Gastroesophageal sphincter (tissue), 4 donors: ENCODE results near the gene JPT2. TPM values are rescaled to one million over a fixed set of nuclear protein-coding genes. Genes with fewer than 3 reads are reported as not detected.
A peak's percentile ranks its signal among the peaks of the same experiment; 100 is the strongest.

Source experiments
- ATAC-seq: fragments of 150-250 bp; one replicate; pipeline ENCODE4 v1.9.1; 2016; ENCODE audit warnings: mild to moderate bottlenecking, moderate library complexity
- H3K27ac ChIP-seq, 4 donors: fragments of 200-600 bp; sonication (generic) in 3 of 4; 1 replicate in 3 of 4; 2 replicates in 1 of 4; pipeline ENCODE4 v1.5.1; 2016 to 2019
- H3K27me3 ChIP-seq: fragments of 200-600 bp; sonication (generic); one replicate; pipeline ENCODE4 v1.5.1; 2019
- H3K36me3 ChIP-seq, 2 donors: fragments of 200-600 bp; sonication (generic); one replicate each; pipeline ENCODE4 v1.5.1; 2019; ENCODE audit warnings: control low read depth in 1 of 2
- H3K4me1 ChIP-seq, 3 donors: fragments of 200-600 bp; sonication (generic); 1 replicate in 2 of 3; 2 replicates in 1 of 3; pipeline ENCODE4 v1.5.1; 2016 to 2019; ENCODE audit warnings: control low read depth in 2 of 3
- H3K4me3 ChIP-seq, 2 donors: fragments of 200-600 bp; sonication (generic); one replicate each; pipeline ENCODE4 v1.5.1; 2019; ENCODE audit warnings: mild to moderate bottlenecking in 1 of 2, moderate library complexity in 1 of 2
- H3K9me3 ChIP-seq, 3 donors: fragments of 200-600 bp; sonication (generic); one replicate each; pipeline ENCODE4 v1.5.1; 2017 to 2019; ENCODE audit warnings: control low read depth in 2 of 3
- CTCF ChIP-seq, 4 experiments: fragments of 200-600 bp in 2 of 4; fragments of 450-650 bp in 2 of 4; sonication (generic) in 1 of 4; IDR thresholded peaks; one replicate each; pipeline ENCODE4 v1.5.1; 2017 to 2019; ENCODE audit warnings: antibody characterized with exemption in 4 of 4, mild to moderate bottlenecking in 2 of 4, moderate library complexity in 2 of 4
- EP300 ChIP-seq: sonication (generic); formaldehyde crosslinking; IDR thresholded peaks from one replicate; pipeline ENCODE4 v1.6.1; 2017; ENCODE audit warnings: antibody characterized with exemption, mild to moderate bottlenecking
- POLR2A ChIP-seq, 2 donors: fragments of 450-650 bp; IDR thresholded peaks; one replicate each; pipeline ENCODE4 v1.6.1; 2017; ENCODE audit warnings: antibody characterized with exemption in 2 of 2, mild to moderate bottlenecking in 2 of 2, moderate library complexity in 1 of 2
- POLR2AphosphoS5 ChIP-seq: sonication (generic); formaldehyde crosslinking; IDR thresholded peaks from one replicate; pipeline ENCODE4 v1.6.1; 2017; ENCODE audit warnings: antibody characterized with exemption
- WGBS, 2 donors: methylation state at CpG; one replicate each; pipeline ENCODE4 v1.1.5; 2018; ENCODE audit warnings: low coverage in 1 of 2; 5-methylcytosine and 5-hydroxymethylcytosine counted together
- total RNA-seq, 4 donors: library from RNA; depleted of rRNA; stranded (reverse); fragments of >200 nt; gene quantifications; one replicate each; pipeline ENCODE4 v1.1.0, GENCODE V29; 2016

The JPT2 gene
- total RNA-seq, 4 donors from 2014 or later: 21.4 to 49.9 (median 31.6) TPM

DNA sequence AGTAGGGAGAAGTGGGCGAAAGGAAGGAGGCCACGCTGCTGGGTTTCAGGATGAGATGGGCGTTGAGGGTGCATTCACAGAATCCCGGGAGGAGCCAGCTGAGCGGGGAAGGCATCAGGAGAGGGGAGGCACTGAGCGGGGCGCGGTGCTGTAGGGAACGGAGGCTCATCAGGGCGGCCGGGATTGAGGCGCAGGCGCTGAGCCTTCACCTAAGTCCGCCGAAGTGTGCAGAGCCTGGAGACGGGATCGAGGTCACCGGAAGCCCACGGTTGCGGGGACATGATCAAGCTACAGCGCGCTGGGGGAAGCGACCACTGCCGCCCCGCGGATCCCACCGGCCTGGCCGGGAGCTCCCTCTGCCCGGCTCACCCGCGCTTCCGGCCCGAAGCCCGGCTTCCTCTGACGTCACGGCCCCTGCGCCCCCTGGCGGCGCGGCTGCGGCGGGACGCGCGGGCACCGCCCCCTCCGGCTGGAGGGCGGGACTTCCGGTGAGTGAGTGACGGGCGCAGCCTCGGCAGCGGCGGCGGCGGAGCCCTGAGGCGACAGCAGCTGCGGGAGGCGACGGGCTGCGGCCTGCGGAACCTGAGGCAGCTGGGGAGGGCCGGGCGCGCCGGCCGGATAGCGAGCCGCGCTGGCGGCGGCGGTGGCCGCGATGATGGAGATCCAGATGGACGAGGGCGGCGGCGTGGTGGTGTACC is 27.8 kb downstream of the JPT2 start, which contains the start of gene MAPK8IP3:
MAPK8IP3 (plus strand) TSS at position 508 of the 698 bp plus-strand sequence; CDS start at position 653, 145 bp downstream.
- no peaks in the 10 kb centered on the region for H3K27me3 ChIP-seq
- H3K9me3 ChIP-seq: no peaks in the 10 kb centered on the region
- WGBS, 2 donors: 0% methylated on average over 9 to 12 of the region's 79 CpGs
- peak; percentile 96 for ATAC-seq
- H3K4me1 ChIP-seq: peaks cover 3 to 50% (median 22%) of the 10 kb centered on the region in 3 donors
- peaks cover 0 to 16% of the 10 kb centered on the region in 2 donors for H3K36me3 ChIP-seq
- peak within 1 kb of the TSS; percentile 77 to 94 for H3K4me3 ChIP-seq
- H3K27ac ChIP-seq: peak within 1 kb of the TSS; percentile 30 to 99 (median 93)
- TF ChIP-seq POLR2A (IDR thresholded peaks at IDR 0.05): peak; percentile 97 to 98
- TF ChIP-seq EP300: no peak
- peak; percentile 96 for TF ChIP-seq POLR2AphosphoS5
- peak in 3 of 4 experiments; percentile 93 to 100 (median 100) for TF ChIP-seq CTCF (IDR thresholded peaks at IDR 0.05)

DNA sequence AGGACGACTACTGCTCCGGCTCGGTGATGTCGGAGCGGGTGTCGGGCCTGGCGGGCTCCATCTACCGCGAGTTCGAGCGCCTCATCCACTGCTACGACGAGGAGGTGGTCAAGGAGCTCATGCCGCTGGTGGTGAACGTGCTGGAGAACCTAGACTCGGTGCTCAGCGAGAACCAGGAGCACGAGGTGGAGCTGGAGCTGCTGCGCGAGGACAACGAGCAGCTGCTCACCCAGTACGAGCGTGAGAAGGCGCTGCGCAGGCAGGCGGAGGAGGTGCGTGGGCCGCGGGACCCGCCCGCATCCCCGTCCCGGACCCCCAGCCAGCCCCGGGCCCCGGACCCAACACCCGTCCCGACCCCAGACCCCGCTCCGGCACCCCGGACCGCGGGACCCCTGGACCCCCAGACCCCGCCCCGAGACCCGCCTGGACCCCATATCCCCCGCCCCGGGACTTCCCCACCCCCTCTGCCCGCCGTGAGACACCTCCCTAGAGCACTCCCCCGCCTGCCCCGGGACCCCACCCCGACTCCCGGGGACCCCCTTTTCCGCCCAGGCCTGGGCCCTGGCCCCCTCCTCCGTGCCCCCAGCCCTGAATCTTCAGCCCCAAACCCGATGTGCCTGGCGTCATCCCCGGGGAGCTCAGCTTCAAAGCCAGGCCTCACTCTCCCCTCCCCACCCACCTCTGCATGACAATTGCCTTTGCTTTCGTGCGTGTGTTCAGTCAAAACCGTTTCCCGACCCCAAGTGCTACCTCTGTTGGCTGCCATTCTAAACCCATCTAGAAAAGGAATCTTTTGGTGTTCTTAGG is 28.5 kb downstream of the JPT2 start:
- Histone ChIP-seq H3K4me3 (peak overlapping the region; percentile 77 to 94), H3K27me3 (no peaks in the 10 kb centered on the region), H3K4me1 (peaks cover 3 to 56% (median 22%) of the 10 kb centered on the region in 3 donors), H3K27ac (peak overlapping the region; percentile 30 to 99 (median 93)), H3K36me3 (peaks cover 0 to 10% of the 10 kb centered on the region in 2 donors), H3K9me3 (no peaks in the 10 kb centered on the region)
- 0% methylated on average over 3 to 4 of the region's 62 CpGs for WGBS, 2 donors
- ATAC-seq: peak; percentile 31
- TF ChIP-seq POLR2A (IDR thresholded peaks at IDR 0.05): no peak
- TF ChIP-seq CTCF (IDR thresholded peaks at IDR 0.05): no peak
- no peak for TF ChIP-seq EP300
- TF ChIP-seq POLR2AphosphoS5: no peak

GRCh38 chr16:1707193-1707790 is 29.2 kb downstream of the JPT2 start:
- H3K4me1 ChIP-seq: peaks cover 3 to 58% (median 22%) of the 10 kb centered on the region in 3 donors
- WGBS, 2 donors: 16 to 23% methylated on average over 10 of the region's 16 CpGs
- H3K9me3 ChIP-seq: no peaks in the 10 kb centered on the region
- H3K4me3 ChIP-seq: peak overlapping the region; percentile 77 to 94
- H3K27me3 ChIP-seq: no peaks in the 10 kb centered on the region
- H3K36me3 ChIP-seq: peaks cover 0 to 3% of the 10 kb centered on the region in 2 donors
- H3K27ac ChIP-seq: peak overlapping the region; percentile 30 to 99 (median 93)
- TF ChIP-seq POLR2A (IDR thresholded peaks at IDR 0.05): no peak
- TF ChIP-seq POLR2AphosphoS5: no peak
- no peak for TF ChIP-seq EP300
- TF ChIP-seq CTCF (IDR thresholded peaks at IDR 0.05): no peak
- no peak for ATAC-seq

DNA sequence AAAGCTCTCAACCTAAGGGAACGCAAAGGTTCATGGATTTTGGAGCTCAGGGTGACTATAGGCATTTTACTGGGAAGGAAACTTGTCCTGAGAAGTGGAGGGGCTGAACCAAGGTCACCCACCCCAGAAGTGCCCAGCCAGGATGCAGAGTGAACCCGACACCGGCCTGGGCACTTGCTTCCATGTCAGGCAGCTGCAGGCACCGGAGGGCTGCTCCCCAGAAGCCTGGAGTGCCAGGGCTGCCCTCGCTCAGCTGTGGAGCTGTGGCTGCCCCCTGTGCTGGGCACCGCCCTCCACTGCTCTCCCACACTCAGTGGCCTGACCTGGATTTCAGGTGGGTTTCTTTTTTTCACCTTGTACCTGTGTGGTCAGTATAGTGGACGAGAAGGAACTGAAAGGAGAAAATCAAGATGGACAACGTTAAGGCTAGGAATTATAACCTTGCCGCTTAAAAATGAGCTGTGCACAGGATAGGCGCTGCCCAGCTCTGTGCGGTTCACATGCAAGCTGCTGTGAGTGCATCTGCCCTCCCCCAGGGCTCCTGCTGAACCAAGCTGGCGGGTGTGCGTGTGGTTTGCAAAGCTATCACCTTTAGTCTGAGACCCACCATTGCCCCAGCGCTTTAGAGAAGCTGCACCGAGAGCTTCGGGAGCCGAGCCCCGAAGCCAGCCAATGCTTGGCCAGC is 30.1 kb downstream of the JPT2 start:
- Histone ChIP-seq H3K36me3 (no peaks in the 10 kb centered on the region), H3K4me3 (peak overlapping the region in 1 of 2 donors; percentile 94), H3K4me1 (peaks cover 3 to 67% (median 25%) of the 10 kb centered on the region in 3 donors), H3K27me3 (no peaks in the 10 kb centered on the region), H3K27ac (peak overlapping the region in 3 of 4 donors; percentile 90 to 99 (median 96)), H3K9me3 (no peaks in the 10 kb centered on the region)
- TF ChIP-seq POLR2A (IDR thresholded peaks at IDR 0.05): no peak
- no peak for TF ChIP-seq POLR2AphosphoS5
- no peak for TF ChIP-seq CTCF (IDR thresholded peaks at IDR 0.05)
- TF ChIP-seq EP300: no peak
- WGBS, 2 donors: 40 to 100% methylated on average over 1 of the region's 18 CpGs
- ATAC-seq: no peak
